ENCODE measurements around the gene DMWD. TPM values are rescaled to one million over a fixed set of nuclear protein-coding genes. Genes with fewer than 3 reads are reported as not detected.

The DMWD gene
- total and polyA plus RNA-seq, 2 of the 4 experiments (the other 2 are of a cell fraction), result 9.7 to 28.5 TPM

DNA sequence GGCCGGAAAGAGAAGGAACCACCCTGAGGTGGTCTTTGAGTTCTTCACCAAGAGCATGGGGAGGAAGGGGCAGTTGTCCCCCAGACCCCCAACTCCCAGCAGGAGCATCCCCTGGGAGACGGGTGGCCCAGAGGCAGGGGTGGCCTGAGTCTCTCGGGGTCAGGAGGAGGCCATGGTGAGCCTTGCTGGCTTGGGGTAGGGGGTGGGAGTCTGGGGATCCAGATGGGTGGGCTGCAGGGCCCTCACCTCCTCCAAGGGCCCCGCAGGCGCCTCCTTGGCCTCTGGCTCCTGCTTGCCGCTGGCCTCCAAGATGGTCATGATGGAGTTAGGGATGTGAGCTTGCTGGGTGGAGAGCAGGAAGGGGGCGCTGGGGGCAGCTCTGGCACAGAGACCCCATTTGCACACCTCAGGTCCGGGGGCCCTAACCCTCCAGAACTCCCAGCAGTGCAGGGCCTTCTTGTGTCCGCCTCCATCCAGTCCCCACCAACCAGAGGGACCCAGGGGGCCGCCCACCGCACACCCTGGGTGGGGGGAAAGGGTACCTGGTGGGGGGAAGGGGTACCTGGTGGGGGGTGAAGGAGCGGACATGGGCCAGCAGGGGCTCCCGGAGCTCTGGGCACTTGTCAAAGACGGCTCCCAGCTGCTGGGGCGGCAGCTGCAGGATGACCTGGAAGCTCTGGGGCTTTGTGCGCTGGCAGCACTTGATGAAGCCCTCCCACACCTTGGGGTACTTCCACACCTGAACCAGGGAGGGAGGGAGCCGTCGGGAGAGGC, 23.8 kb upstream of the DMWD start (continued):
- TF ChIP-seq BHLHE40 (IDR thresholded peaks at IDR 0.05; ENCODE audit: low read depth, low read length), result no peak

DNA sequence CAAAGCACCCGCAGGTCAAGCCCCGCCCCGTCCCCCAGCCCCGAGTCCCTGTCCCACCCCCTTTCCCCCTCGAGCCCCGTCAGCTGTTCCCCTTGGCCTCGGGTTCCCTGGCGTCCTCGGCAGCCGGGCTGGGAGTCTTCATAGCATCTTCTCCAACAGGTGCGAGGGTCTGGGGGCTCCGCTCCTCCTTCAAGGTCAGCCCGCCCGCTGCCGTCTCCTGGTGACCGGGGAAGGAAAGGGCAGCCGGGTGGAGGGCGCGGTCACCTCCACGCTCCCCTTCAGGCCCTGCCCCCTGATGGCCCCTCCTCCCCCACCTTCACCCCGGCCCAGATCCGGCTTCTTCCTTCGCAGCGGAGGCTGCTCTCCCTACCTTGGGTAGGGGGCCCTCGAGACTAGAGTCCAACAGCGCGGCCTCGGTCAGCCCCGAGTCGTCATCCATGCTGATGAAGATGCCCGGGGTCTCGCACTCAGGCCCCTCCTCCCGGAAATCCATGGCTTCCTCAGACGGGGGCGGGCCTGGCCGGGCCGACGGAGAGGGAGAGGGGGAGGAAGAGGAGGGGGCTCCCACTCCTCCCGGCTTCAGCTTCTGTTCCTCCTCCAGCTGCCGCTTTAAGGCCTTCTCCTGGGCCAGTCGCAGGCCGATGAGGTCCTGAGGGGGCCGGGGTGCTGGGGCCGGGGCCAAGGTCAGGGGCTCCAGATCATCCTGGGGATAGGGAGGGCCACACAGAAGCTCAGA, 23.0 kb upstream of the DMWD start:
- H2BK20ac ChIP-seq (ENCODE audit: low read depth, low read length), result no peak overlapping the region
- H2AK9ac ChIP-seq (replicated peaks; ENCODE audit: low read depth, low read length, poor library complexity), result no peak overlapping the region
- H3K56ac ChIP-seq (ENCODE audit: extremely low read depth, insufficient read depth, low read length), result no peak overlapping the region
- H3K9me3 ChIP-seq (ENCODE audit: control insufficient read depth, insufficient read depth, low read length), result no peaks in the 10 kb centered on the region
- no peak overlapping the region for H3K27ac ChIP-seq (ENCODE audit: insufficient read depth, low read length)
- no peak overlapping the region for H4K8ac ChIP-seq (ENCODE audit: low read depth in 2 of 2, low read length in 2 of 2)
- no peak overlapping the region for H3K9ac ChIP-seq (ENCODE audit: low read depth, low read length)
- H3K9me1 ChIP-seq (ENCODE audit: insufficient read depth, low read length), result peaks cover 1% of the 10 kb centered on the region
- H2AK5ac ChIP-seq (ENCODE audit: low read depth, low read length), result no peak overlapping the region
- no peak overlapping the region for H3K18ac ChIP-seq (ENCODE audit: low read depth, low read length)
- 21% methylated on average over 8 of the region's 44 CpGs; no CpG with 5 or more reads in 1 of the 2 experiments for WGBS, 2 experiments (ENCODE audit: extremely low coverage in 2 of 2, insufficient read length in 1 of 2)
- H3K4me2 ChIP-seq (ENCODE audit: low read depth, low read length), result no peak overlapping the region
- no peak overlapping the region for H4K91ac ChIP-seq (ENCODE audit: insufficient read depth, low read depth, low read length)
- H3K4ac ChIP-seq (ENCODE audit: low read depth, low read length), result no peak overlapping the region
- no peak overlapping the region for H4K5ac ChIP-seq (ENCODE audit: low read depth, low read length)
- no peak overlapping the region for H3K23ac ChIP-seq (ENCODE audit: low read depth, low read length)
- peaks cover 7% of the 10 kb centered on the region for H4K20me1 ChIP-seq (ENCODE audit: insufficient read depth, low read length)
- intact Hi-C loops (cut with micrococcal nuclease) (no loop called here), dilution Hi-C loops (cut with HindIII; ENCODE audit: low sequenced_read_pairs, unreplicated experiment) (no loop called here), in situ Hi-C loops (cut with MboI; ENCODE audit: low sequenced_read_pairs) (no loop called here)
- no peaks in the 10 kb centered on the region for H3K27me3 ChIP-seq (ENCODE audit: control insufficient read depth, insufficient read depth, low read length)
- peaks cover under 1% of the 10 kb centered on the region for H3K4me1 ChIP-seq (ENCODE audit: control insufficient read depth, insufficient read depth, low read length)
- TF ChIP-seq POLR2A (IDR thresholded peaks at IDR 0.05; ENCODE audit: low read depth, low read length) (no peak), MXI1 (IDR thresholded peaks at IDR 0.05; ENCODE audit: borderline replicate concordance, low read depth, low read length) (no peak), MAZ (IDR thresholded peaks at IDR 0.05; ENCODE audit: borderline replicate concordance, low read depth, low read length) (no peak), RCOR1 (IDR thresholded peaks at IDR 0.05; ENCODE audit: insufficient replicate concordance, low read length) (no peak), CEBPB (IDR thresholded peaks at IDR 0.05; ENCODE audit: low read depth, low read length) (no peak), RAD21 (IDR thresholded peaks at IDR 0.05; ENCODE audit: low read length) (no peak)
- TF ChIP-seq, protein P1, sequence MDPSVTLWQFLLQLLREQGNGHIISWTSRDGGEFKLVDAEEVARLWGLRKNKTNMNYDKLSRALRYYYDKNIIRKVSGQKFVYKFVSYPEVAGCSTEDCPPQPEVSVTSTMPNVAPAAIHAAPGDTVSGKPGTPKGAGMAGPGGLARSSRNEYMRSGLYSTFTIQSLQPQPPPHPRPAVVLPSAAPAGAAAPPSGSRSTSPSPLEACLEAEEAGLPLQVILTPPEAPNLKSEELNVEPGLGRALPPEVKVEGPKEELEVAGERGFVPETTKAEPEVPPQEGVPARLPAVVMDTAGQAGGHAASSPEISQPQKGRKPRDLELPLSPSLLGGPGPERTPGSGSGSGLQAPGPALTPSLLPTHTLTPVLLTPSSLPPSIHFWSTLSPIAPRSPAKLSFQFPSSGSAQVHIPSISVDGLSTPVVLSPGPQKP (IDR thresholded peaks at IDR 0.05; ENCODE audit: borderline replicate concordance, low read depth, low read length), result no peak
- TF ChIP-seq, protein P2, sequence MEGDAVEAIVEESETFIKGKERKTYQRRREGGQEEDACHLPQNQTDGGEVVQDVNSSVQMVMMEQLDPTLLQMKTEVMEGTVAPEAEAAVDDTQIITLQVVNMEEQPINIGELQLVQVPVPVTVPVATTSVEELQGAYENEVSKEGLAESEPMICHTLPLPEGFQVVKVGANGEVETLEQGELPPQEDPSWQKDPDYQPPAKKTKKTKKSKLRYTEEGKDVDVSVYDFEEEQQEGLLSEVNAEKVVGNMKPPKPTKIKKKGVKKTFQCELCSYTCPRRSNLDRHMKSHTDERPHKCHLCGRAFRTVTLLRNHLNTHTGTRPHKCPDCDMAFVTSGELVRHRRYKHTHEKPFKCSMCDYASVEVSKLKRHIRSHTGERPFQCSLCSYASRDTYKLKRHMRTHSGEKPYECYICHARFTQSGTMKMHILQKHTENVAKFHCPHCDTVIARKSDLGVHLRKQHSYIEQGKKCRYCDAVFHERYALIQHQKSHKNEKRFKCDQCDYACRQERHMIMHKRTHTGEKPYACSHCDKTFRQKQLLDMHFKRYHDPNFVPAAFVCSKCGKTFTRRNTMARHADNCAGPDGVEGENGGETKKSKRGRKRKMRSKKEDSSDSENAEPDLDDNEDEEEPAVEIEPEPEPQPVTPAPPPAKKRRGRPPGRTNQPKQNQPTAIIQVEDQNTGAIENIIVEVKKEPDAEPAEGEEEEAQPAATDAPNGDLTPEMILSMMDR (conservative IDR thresholded peaks at IDR 0.05; ENCODE audit: low read depth, low read length), result no peak
- POLR2A ChIA-PET (ENCODE audit: unreplicated experiment), result no interaction called here
- CTCF ChIA-PET, result no interaction called here
- DNase-seq (no peak), ATAC-seq (ENCODE audit: low read depth) (no peak)
- no peaks in the 10 kb centered on the region; a peak in 1 of 4 replicates for H3K79me1 ChIP-seq (ENCODE audit: low read depth in 1 of 2, low read length in 2 of 2)
- H2BK5ac ChIP-seq (ENCODE audit: low read depth, low read length, poor library complexity, severe bottlenecking), result no peak overlapping the region
- no peak overlapping the region for H2BK120ac ChIP-seq (ENCODE audit: low read depth, low read length)
- H3K4me3 ChIP-seq (ENCODE audit: insufficient read depth, low read depth, low read length), result no peak overlapping the region
- H2AFZ ChIP-seq (replicated peaks; ENCODE audit: low read length, poor library complexity), result no peak overlapping the region
- no peak overlapping the region for H3K14ac ChIP-seq (replicated peaks; ENCODE audit: low read depth, low read length)
- H3K36me3 ChIP-seq (ENCODE audit: control insufficient read depth, insufficient read depth, low read length), result peaks cover 20% of the 10 kb centered on the region
- no peak overlapping the region for H2BK15ac ChIP-seq (ENCODE audit: low read depth, low read length)
- no TSS peak for BruUV-seq (replicated peaks)
